Measurements from ENCODE around the gene IL4R.

Gene IL4R

DNA sequence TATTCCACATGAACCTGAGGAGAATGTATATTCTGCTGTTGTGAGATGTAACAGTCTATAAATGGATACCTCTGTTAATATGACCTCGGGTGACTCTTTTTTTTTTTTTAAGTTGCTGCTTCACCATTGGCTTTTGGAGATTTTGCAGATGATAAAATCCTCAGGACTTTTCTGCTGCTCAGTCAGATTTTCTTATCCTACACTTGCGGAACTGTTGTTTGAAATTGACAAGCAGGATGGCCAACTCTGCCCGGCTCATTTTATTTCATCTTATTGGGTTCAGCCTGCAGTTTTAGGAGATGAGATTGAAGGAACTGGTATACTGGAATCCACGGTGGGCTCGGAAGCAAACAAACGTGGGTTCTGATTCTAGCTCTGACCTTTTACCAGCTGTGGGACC lies 19.3 kb downstream of the IL4R start:
- DNase-seq: no peak

DNA sequence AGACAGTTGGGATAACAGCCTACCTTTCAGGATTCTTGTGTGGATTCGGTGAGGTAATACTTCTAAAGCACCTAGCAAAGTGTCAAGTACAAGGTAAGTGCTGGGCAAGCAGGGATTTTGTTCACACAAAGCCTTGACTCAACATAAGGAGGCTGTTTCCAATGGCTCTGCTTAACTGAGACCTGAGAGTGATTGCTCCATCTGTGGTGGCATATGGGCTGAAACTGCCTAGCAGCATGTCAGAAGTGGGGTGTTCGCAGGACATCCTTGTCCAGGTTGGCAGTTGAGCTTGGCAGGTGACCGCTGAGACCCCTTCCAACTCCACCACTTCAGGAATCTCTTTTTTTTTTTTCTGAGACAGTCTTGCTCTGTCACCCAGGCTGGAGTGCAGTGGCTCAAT lies 19.8 kb downstream of the IL4R start:
- DNase-seq: no peak

DNA sequence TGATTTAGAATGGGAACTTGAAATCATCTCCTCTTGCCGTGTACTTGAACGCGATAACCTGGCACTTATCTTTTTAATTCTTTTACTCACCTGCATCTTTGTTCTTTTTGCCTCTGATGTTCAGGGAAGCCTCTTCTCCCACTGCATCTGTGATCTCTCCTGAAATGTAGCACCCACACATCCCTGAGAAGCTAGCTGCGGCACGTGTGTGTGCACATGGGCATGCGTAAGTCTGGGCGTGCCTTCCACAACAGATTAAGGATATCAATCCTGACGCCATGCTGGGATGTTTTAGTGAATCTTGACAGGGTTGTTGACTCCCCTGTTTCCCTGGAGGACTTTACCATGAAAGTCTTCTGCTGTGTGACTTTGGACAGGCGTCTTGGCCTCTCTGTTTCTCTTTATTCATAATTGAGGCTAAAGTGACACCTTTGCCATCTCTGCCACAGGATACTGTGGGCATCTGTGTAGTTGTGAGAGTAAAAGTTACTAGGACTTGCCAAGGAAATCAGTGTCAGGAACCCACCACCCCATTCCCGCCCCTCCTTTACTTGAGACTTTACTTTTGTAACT lies 20.5 kb downstream of the IL4R start:
- DNase-seq: no peak

DNA sequence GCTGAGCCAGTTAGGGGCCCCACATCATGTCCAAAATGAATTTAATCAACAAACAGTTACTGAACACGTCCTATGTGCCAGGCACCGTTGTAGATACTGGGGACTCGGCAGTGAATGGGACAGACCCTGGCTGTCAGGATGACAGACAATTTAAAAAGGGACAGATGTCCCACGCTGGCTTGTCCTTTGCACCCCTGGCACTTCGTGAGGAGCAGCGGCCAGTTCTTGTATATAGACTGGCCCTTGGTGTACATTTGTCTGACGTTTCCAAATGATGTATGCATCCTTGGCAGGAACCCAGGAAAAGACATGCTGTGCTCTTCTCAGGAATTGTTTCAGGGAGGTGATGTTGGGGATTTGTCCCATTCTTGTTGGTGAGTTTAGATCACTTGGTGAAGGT lies 21.1 kb downstream of the IL4R start:
- DNase-seq: no peak

DNA sequence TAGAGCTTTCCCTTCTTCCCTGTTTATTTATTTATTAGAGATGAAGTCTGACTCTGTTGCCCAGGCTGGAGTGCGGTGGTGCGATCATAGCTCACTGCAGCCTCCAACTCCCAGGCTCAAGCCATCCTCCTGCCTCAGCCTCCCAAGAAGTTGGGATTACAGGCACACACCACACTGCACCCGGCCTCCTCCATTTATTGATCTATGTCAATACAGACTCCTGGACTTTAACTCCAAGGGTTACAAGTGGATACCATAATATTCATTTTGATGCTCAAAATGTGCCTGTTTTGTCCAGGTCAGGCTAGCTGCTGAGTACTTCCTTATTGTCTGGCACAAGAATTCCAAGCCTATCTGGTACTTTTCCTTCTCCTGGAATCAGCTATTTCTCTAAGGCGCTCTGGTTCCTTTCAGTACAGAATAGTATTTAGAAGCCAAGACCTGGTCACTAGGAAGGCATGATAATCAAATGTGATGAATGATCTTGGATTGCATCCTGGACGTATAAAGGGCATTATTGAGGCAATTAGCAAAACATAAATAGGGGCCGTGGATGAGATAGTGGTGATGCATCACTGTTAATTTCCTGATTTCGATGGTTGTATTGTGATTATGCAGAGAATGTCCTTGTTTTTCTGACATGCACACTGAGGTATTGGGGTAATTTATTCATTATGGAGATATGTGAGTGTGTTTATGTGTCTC lies 21.7 kb downstream of the IL4R start:
- DNase-seq: no peak

DNA sequence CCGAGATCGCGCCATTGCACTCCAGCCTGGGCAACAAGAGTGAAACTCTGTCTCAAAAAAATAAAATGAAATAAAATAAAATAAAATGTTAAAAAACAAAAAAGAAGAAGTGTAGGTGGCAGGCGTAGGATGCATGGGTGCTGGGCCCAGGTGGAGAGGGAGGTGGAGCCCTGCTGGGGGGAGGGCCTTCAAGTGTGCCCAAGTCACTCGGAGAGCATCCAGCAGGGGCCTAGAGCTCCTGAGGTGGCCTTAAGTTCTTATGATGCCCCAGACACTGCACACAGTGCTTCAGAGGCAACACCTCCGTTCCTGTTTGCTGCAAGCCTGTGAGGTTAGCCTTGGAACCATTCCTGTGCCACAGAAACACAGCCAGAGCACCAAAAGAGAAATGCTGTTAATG lies 23.2 kb downstream of the IL4R start:
- DNase-seq: no peak

DNA sequence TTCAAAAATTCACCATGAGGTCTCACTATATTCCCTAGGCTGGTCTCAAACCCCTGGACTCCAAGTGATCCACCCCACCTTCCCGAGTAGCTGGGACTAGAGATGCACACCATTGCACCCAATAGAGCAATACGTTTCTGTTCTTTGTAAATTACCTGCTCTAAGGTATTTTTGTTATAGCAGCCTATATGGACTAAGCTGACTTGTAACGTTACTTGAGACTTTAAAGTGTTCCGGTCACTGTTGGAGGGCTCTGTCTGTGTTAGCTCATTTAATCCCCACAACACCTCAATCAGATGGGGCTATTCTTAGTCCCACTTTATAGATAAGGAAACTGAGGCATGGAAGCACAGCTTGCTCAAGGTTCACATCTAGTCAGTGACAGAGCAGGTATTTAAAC lies 25.4 kb downstream of the IL4R start:
- DNase-seq: no peak

DNA sequence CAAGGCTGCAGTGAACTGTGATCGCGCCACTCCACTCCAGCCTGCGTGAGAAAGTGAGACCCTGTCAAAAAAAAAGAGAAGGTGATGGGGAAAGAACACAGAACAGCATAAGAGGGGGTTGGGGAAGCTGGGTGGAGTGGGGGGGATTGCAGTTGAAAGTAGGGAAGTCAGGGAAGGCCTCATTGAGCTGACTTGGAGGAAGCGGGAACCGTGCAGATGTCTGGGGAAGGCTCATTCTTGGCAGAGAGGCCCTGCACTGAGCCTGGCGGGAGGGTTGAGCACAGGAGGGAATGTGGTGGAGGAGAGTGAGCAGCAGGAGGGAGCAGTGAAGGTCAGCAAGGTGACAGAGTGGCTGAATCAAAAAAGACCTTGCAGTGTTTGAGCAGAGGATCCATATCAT lies 26.9 kb downstream of the IL4R start:
- DNase-seq: no peak

DNA sequence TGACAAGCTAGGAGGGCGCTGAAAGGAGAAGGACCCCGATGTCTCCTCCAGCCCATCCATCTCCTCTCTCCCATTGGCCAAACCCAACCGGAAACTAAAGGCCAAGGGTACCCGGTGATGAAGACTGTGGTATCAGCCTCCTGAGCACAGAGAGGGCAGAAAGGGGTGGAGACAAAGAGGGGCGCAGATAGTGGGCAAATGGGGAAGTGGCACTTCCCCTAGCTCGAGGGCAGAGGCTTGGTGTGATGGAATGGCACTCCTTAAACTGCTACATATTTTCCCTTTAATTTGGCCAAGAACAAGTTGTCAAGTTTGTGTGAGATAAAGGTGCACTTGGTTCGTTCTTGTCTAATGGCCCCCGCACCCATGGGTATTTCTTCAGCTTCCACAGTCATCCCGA lies 27.8 kb downstream of the IL4R start:
- no peak for DNase-seq

DNA sequence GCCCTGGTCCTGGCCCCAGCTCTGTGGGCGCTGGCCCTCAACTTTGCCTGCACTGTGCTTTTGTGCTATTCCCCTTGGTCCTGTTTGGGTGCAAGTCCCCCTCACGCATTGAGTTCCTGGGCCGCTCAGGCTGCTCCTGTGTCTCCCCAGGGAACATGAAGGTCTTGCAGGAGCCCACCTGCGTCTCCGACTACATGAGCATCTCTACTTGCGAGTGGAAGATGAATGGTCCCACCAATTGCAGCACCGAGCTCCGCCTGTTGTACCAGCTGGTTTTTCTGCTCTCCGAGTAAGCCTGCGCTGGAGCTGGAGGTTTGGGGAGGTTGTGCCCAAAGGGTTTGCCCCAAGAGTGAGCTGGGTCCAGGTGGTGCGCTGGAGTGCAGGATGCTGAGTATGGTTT lies 28.2 kb downstream of the IL4R start:
- no peak for DNase-seq

DNA sequence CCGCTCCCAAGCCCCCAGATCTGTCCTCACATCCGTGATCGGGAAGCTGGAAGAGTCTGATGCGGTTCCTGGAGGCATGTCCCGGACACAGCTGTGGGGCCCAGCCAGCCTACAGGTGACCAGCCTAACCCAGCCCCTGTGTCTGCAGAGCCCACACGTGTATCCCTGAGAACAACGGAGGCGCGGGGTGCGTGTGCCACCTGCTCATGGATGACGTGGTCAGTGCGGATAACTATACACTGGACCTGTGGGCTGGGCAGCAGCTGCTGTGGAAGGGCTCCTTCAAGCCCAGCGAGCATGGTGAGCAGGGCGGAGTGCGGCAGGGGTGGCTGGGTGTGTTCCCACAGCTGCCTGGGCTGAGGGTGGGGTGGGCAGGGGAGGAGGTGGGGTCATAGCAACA lies 30.9 kb downstream of the IL4R start:
- DNase-seq: no peak

DNA sequence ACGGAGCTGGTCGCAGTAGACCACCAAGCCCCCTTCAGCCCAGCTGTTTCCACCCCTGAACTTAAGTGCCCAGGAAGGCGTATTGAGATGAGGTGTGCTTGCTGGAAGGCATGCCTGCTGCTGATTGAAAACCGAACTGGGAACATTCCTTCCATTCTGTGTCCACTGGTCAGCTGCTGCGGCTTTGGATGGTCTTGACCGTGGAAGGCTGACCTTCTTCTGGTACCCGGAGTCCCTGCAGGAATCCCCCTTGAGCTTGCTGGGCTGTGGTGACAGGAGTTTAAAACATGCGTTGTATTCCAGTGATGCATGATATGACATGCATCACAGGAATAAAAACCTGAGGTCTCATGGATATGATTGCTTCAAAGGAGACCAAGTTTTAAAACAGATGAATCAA lies 31.4 kb downstream of the IL4R start:
- no peak for DNase-seq

DNA sequence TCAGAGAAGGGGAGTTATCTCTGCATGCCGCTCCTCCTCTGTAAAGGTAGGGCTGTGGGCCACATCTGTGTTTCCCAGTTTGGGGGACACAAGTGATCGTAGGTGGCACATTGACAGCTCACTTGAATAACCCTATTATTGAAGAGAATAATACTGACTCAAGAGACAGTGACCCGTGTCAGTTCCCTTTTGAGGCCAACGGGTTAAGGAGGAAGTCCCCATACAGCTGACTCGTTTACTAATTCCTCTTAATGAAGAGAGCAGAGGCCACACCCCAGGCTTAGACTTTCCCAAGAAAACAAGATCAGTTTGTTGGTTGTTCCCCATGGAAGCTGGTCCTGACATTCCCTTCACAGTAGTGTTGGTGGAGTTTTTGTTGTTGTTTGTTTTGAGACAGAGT lies 33.0 kb downstream of the IL4R start:
- DNase-seq: no peak

DNA sequence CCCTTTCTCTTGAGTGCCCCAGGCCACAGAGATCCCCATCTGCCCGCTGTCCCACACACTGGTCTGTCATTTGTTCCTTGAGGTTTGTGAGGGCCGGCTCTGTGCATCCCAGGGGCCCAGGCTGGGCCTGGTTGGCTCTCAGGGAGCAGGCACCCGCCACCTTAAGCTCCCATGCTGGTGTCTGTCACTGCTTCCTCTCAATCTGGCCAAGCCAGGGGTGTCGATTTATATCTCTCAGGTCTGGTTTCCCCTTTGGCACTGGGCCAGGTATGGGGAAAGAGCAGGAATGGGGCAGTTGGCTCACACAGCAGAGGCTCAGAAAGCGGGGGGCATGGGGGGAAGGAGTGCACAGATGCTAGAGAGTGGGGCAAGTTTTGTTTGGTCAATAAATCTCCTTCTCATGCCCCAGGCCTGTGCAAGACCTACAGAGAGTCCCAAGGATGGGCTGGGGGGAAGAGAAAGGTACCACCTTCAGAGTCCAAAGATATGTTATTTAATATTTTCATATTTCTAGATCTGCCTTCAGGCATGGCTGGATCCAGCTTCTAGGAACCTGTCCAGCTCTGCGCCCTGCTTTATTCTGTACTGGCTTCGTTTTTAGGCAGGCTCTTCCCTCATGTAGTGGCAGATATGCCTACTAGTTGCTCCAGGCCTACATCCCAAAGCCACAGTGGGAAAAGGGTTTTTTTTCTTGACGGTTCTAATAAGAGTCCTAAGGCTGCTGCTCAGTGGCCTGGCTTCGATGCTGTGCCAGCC lies 34.3 kb downstream of the IL4R start:
- no peak for DNase-seq

DNA sequence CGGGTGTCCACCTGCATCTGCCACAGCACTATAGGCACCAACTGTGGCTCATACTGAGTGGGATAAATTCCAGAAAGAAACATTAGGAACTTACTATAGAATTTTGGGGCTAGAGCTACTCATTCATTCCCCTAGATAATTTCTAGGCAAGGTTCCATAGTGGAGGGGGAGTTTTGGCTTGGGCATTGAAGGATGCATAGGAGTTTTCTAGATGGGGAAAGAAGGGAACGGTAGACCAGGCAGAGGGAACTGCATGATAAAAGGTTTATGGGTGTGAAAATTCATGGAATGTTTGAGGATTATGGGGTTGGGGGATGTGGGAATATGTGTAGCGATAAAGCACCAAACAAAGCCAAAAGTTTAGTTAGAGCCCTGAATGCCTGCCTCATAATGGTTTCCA lies 35.5 kb downstream of the IL4R start:
- no peak for DNase-seq

DNA sequence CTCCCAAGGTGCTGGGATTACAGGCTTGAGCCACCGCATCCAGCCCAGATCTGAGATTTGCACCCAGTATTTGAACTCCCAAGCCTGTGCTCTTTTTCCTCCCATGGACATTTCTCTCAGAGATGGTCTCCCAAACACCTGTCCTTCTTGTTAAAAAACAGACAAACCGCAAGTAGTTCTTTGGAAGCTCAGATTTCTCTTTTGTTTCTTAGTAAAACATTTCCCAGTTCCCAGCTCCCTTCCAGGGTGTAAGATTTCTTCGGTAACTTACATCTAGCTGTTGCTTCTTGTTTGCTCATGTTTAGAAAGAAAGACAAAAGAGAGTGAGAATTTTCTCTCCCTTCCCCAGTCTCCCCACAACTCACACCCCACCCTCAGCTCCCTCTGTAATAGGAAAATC lies 36.2 kb downstream of the IL4R start:
- no peak for DNase-seq

DNA sequence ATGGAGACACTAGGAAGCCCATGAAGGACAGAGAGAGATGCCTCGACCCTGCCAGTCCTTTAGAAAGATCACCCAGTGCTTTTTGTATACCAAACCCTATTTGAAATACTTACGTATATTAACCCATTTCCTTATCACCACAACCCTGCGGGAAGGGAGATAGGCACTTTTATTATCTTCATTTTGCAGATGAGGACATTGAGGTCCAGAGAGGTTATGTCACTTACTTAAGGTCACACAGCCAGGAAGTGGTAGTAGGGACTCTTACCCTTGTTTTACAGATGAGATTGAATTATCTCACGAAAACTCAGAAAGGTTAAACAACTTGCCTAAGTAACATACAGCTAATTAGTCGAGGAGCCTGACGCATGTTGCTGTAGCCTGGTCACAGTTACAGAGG lies 38.2 kb downstream of the IL4R start:
- no peak for DNase-seq

DNA sequence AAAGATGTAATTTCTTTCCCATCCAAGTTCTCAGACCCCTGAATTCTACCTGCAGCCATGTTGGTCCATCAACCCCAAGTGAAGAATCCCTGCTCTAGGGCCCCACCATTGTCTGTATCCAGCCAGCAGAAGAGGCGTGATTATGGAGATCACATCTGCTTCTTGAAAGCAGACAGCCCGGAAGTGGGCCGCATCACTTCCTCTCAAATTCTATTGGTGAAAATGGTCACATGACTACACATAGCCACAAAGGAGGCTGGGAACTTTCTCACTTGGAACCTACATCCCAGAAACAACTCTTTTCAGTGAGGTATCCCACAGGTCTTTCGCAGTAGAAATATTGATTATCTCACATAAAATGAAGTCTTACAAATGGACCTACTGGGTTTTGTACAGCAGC lies 40.1 kb downstream of the IL4R start:
- DNase-seq: no peak

DNA sequence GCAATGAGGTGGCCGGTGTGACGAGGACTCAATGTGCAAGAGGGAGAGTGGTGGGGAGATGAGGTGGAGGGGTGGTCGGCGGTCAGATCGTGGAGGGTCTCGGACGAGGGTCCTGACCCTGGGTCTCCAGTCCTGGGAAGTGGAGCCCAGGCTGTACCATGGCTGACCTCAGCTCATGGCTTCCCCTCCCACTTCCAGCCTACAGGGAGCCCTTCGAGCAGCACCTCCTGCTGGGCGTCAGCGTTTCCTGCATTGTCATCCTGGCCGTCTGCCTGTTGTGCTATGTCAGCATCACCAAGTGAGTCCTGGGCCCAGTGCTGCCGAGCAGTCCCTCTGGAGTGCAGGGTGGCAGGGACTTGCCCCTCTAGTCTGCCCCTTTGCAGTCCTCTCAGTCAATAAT lies 41.8 kb downstream of the IL4R start:
- DNase-seq: no peak

DNA sequence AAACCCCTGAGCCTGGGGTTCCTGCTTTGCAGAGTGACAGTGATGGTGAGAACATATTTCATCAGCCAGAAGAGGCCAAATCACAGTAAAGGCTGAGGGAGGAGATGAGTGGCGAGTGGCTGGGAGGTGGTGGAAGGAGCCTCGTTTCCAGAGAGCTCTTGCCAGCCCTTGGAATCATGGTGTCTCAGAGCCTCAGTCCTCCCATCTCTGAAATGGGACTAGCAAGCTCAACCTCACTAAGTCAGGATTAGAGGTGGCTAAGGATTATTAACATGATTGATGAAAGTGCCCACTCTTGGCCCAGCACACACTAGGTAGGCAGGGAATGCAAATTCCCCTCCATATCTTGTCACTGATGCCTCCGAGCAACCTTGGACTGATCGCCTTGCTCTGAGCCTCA lies 43.0 kb downstream of the IL4R start:
- DNase-seq: no peak

DNA sequence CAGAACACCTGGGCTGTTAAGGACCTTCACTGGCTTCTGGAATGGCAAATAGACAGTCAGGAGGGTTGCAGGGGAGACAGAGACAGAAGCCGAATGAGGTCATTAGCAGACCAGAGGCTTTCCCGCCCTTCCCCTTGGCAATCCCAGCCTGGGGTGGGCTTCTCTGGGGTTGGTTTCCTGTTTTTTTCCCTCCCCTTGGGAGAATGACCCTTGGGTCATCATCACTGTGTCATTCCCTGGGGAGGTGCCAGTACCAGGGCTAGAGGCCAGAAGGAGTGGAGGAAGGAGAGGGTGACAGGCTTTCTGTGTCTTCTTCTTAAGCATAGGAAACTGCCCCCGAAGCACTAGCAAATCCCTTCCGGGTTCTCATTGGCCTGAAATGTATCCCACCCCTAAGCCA lies 45.3 kb downstream of the IL4R start:
- no peak for DNase-seq

DNA sequence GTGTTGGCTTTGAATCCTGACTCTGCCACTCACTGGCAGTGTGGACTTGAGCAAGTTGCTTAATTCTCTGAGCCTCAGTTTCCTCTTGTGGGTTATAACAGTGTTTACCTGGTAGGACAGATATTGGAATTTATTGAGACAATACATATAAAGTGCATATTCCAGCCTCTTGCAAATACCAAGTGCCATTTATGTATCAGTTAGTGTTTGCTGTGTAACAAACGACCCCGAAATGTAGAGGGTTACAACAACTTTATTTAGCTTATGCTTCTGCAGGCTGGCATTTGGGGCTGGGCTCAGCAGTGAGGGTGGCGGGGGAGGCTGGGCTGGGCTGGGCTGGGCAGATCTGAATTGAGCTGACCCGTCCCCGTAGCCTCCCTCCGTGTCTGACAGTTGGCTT lies 45.8 kb downstream of the IL4R start:
- DNase-seq: no peak

DNA sequence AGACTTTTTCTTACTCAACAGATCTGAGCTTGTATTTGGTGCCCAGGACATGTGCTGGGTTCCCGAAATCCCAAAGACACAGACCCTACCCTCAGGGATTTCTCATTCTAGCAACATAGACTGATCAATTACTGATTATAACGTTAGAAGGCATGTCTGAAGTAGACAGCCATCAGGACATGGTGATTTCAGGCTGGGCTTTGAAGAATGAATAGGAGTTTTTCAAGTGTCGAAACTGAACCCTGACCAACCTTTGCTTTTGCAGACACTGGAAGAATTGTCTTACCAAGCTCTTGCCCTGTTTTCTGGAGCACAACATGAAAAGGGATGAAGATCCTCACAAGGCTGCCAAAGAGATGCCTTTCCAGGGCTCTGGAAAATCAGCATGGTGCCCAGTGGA lies 48.2 kb downstream of the IL4R start:
- no peak for DNase-seq

DNA sequence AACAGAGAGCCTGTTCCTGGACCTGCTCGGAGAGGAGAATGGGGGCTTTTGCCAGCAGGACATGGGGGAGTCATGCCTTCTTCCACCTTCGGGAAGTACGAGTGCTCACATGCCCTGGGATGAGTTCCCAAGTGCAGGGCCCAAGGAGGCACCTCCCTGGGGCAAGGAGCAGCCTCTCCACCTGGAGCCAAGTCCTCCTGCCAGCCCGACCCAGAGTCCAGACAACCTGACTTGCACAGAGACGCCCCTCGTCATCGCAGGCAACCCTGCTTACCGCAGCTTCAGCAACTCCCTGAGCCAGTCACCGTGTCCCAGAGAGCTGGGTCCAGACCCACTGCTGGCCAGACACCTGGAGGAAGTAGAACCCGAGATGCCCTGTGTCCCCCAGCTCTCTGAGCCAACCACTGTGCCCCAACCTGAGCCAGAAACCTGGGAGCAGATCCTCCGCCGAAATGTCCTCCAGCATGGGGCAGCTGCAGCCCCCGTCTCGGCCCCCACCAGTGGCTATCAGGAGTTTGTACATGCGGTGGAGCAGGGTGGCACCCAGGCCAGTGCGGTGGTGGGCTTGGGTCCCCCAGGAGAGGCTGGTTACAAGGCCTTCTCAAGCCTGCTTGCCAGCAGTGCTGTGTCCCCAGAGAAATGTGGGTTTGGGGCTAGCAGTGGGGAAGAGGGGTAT lies 48.9 kb downstream of the IL4R start:
- no peak for DNase-seq
